Smooth muscle cell (in vitro differentiated cells): ENCODE results near the gene HAGH. TPM values are rescaled to one million over a fixed set of nuclear protein-coding genes. Genes with fewer than 3 reads are reported as not detected.

ENCODE experiments used
- DNase-seq: peaks from one replicate; lab custom pipeline; 2025; ENCODE audit not compliant: unreplicated experiment; lab: John Stamatoyannopoulos, UW
- H2AFZ ChIP-seq: fragments of 200-600 bp; sonication (generic); 2 replicates; pipeline ENCODE4 v1.6.0; 2016; ENCODE audit warnings: antibody characterized with exemption, low read depth, mild to moderate bottlenecking
- H3F3A ChIP-seq: fragments of 200-600 bp; sonication (generic); 2 replicates; pipeline ENCODE4 v1.6.0; 2017; ENCODE audit warnings: antibody characterized with exemption, low read depth
- H3K27ac ChIP-seq: fragments of 200-600 bp; sonication (generic); 2 replicates; pipeline ENCODE4 v1.5.1; 2016; ENCODE audit warnings: low read depth, mild to moderate bottlenecking
- H3K27me3 ChIP-seq: fragments of 200-600 bp; sonication (generic); 2 replicates; pipeline ENCODE4 v1.6.1; 2016; ENCODE audit warnings: low read depth, mild to moderate bottlenecking
- H3K36me3 ChIP-seq: fragments of 200-600 bp; sonication (generic); 2 replicates; pipeline ENCODE4 v1.5.1; 2016; ENCODE audit warnings: low read depth
- H3K4me1 ChIP-seq: fragments of 200-600 bp; sonication (generic); 2 replicates; pipeline ENCODE4 v1.5.1; 2016; ENCODE audit warnings: low read depth
- H3K4me2 ChIP-seq: fragments of 200-600 bp; sonication (generic); 2 replicates; pipeline ENCODE4 v1.6.0; 2016; ENCODE audit warnings: mild to moderate bottlenecking
- H3K4me3 ChIP-seq: fragments of 200-600 bp; sonication (generic); 2 replicates; pipeline ENCODE4 v1.5.1; 2016; ENCODE audit warnings: mild to moderate bottlenecking
- H3K79me2 ChIP-seq: fragments of 200-600 bp; sonication (generic); 2 replicates; pipeline ENCODE4 v1.6.0; 2016; ENCODE audit warnings: low read depth, mild to moderate bottlenecking
- H3K9ac ChIP-seq: fragments of 200-600 bp; sonication (generic); 2 replicates; pipeline ENCODE4 v1.6.0; 2016; ENCODE audit warnings: low read depth
- H3K9me3 ChIP-seq: fragments of 200-600 bp; sonication (generic); replicated peaks from 2 replicates; pipeline ENCODE4 v1.5.1; 2016; ENCODE audit warnings: low read depth
- H4K20me1 ChIP-seq: fragments of 200-600 bp; sonication (generic); 2 replicates; pipeline ENCODE4 v1.6.0; 2016; ENCODE audit warnings: low read depth
- CTCF ChIP-seq: fragments of 200-600 bp; sonication (generic); IDR thresholded peaks from 2 replicates; pipeline ENCODE4 v1.5.1; 2017; ENCODE audit warnings: borderline replicate concordance, mild to moderate bottlenecking, antibody characterized with exemption; ENCODE audit not compliant: insufficient read depth, poor library complexity, severe bottlenecking
- WGBS: methylation state at CpG from one replicate; pipeline ENCODE4 v1.1.7; 2016; ENCODE audit warnings: low lambda C conversion rate; 5-methylcytosine and 5-hydroxymethylcytosine counted together
- polyA plus RNA-seq: library from polyadenylated mRNA; unstranded; fragments of >200 nt; fragmentation: Nextera tagmentation; extraction: Ambion mirVana; gene quantifications from 2 replicates; pipeline ENCODE4 v1.2.1, GENCODE V29; 2016
- total RNA-seq: library from RNA; depleted of rRNA; stranded (reverse); fragments of >200 nt; gene quantifications from 2 replicates; pipeline ENCODE4 v1.2.3, GENCODE V29; 2014

HAGH gene
- total and polyA plus RNA-seq, 2 experiments from 2014 or later = 20.9 to 43.0 TPM

- Histone ChIP-seq H3K4me2 (no peak overlapping the region), H3K9me3 (no peaks in the 10 kb centered on the region), H3K27me3 (no peaks in the 10 kb centered on the region), H2AFZ (no peak overlapping the region), H3K36me3 (no peaks in the 10 kb centered on the region), H4K20me1 (peaks cover 44% of the 10 kb centered on the region), H3F3A (no peaks in the 10 kb centered on the region), H3K4me3 (no peak overlapping the region), H3K4me1 (no peaks in the 10 kb centered on the region), H3K9ac (no peak overlapping the region), H3K79me2 (peaks cover 37% of the 10 kb centered on the region), H3K27ac (no peak overlapping the region)
- TF ChIP-seq CTCF = no peak
- WGBS = 97% methylated on average over 34 of the region's 44 CpGs
- DNase-seq = no peak
Measured at GRCh38 chr16:1787322-1788094, 39.1 kb downstream of the HAGH start.

DNA sequence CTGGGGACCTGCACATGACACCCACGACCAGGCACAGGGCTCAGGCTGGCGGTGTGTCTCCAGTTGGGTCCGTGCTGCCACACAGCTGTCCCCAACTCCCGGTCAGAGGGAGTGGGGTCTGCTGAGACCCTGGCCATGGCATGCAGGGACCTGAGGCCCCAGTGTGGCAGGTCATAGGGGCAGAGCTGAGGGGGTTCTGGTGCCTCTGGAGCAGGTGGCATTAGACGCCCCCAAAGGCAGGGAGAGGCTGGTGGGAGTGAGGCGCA is 39.6 kb downstream of the HAGH start:
- Histone ChIP-seq H3K27ac (no peak overlapping the region), H4K20me1 (peaks cover 44% of the 10 kb centered on the region), H3K36me3 (no peaks in the 10 kb centered on the region), H3F3A (no peaks in the 10 kb centered on the region), H3K9me3 (no peaks in the 10 kb centered on the region), H3K4me3 (no peak overlapping the region), H3K9ac (no peak overlapping the region), H3K27me3 (no peaks in the 10 kb centered on the region), H3K4me2 (no peak overlapping the region), H3K79me2 (peaks cover 38% of the 10 kb centered on the region), H2AFZ (no peak overlapping the region), H3K4me1 (no peaks in the 10 kb centered on the region)
- WGBS = 93% methylated on average over 6 of the region's 6 CpGs
- TF ChIP-seq CTCF = no peak
- no peak for DNase-seq

GRCh38 chr16:1786242-1787055 is 40.2 kb downstream of the HAGH start:
- no peak for TF ChIP-seq CTCF
- H3K9me3 ChIP-seq = no peaks in the 10 kb centered on the region
- H3F3A ChIP-seq = no peaks in the 10 kb centered on the region
- DNase-seq = no peak
- H4K20me1 ChIP-seq = peaks cover 45% of the 10 kb centered on the region
- 97% methylated on average over 48 of the region's 51 CpGs for WGBS
- no peak overlapping the region for H2AFZ ChIP-seq
- H3K79me2 ChIP-seq = peaks cover 40% of the 10 kb centered on the region
- no peak overlapping the region for H3K27ac ChIP-seq
- no peaks in the 10 kb centered on the region for H3K36me3 ChIP-seq
- H3K4me2 ChIP-seq = no peak overlapping the region
- no peak overlapping the region for H3K9ac ChIP-seq
- no peaks in the 10 kb centered on the region for H3K27me3 ChIP-seq
- peaks cover 1% of the 10 kb centered on the region for H3K4me1 ChIP-seq
- H3K4me3 ChIP-seq = no peak overlapping the region

GRCh38 chr16:1785846-1786170 is 40.8 kb downstream of the HAGH start:
- no peak overlapping the region for H3K27ac ChIP-seq
- H3K9ac ChIP-seq = no peak overlapping the region
- H3K79me2 ChIP-seq = peaks cover 43% of the 10 kb centered on the region
- no peaks in the 10 kb centered on the region for H3K9me3 ChIP-seq
- H2AFZ ChIP-seq = no peak overlapping the region
- peaks cover 5% of the 10 kb centered on the region for H3F3A ChIP-seq
- no peak overlapping the region for H3K4me2 ChIP-seq
- 100% methylated on average over 13 of the region's 14 CpGs for whole genome bisulfite sequencing
- no peaks in the 10 kb centered on the region for H3K36me3 ChIP-seq
- DNase-seq = no peak
- no peak for TF ChIP-seq CTCF
- no peak overlapping the region for H3K4me3 ChIP-seq
- no peaks in the 10 kb centered on the region for H3K27me3 ChIP-seq
- peaks cover 4% of the 10 kb centered on the region for H3K4me1 ChIP-seq
- peaks cover 52% of the 10 kb centered on the region for H4K20me1 ChIP-seq
